Measurements from ENCODE around the gene BTG2.

DNA sequence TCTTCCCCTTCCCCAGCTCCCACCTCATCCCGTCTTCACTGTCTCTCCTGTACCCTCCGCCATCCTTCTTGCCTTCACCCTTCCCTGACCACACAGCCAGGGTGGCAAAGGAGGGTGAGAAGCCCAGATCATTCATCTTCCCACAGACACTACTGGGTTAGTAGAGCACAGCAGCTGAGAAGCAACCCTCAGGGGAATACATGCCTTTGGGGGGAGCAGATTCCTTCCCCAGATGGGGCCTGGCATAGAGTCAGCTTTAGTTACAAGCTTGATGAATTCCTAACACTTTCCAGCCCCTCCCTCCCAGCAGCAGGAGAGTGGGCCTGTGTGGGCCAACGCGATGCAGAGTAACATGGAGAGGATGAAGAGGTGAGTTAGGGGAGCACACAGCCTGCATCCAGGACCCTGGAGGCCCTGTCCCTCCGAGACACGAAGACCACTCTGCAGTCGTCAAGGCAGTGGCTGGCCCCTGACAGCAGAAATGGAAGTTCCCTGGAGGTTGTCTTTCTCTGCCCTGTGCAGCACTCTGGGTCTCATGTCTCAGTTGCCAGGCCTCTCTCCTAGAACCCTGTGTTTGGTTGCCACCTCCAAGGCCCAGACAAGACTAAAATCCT lies 8.8 kb upstream of the BTG2 start:
- TF ChIP-seq, protein P1, sequence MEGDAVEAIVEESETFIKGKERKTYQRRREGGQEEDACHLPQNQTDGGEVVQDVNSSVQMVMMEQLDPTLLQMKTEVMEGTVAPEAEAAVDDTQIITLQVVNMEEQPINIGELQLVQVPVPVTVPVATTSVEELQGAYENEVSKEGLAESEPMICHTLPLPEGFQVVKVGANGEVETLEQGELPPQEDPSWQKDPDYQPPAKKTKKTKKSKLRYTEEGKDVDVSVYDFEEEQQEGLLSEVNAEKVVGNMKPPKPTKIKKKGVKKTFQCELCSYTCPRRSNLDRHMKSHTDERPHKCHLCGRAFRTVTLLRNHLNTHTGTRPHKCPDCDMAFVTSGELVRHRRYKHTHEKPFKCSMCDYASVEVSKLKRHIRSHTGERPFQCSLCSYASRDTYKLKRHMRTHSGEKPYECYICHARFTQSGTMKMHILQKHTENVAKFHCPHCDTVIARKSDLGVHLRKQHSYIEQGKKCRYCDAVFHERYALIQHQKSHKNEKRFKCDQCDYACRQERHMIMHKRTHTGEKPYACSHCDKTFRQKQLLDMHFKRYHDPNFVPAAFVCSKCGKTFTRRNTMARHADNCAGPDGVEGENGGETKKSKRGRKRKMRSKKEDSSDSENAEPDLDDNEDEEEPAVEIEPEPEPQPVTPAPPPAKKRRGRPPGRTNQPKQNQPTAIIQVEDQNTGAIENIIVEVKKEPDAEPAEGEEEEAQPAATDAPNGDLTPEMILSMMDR (IDR thresholded peaks at IDR 0.05 in 2 of 3, conservative IDR thresholded peaks at IDR 0.05 in 1 of 3; ENCODE audit: borderline replicate concordance in 1 of 3, insufficient read depth in 1 of 3, low read depth in 2 of 3, low read length in 2 of 3), result no peak
- TF ChIP-seq POLR2AphosphoS5 (IDR thresholded peaks at IDR 0.05; ENCODE audit: low read depth, low read length) (no peak), TCF7L2 (IDR thresholded peaks at IDR 0.05; ENCODE audit: borderline replicate concordance, extremely low read depth, insufficient read depth, insufficient read length) (no peak), POLR2A (IDR thresholded peaks at IDR 0.05; ENCODE audit: borderline replicate concordance, extremely low read depth, insufficient read depth, insufficient read length) (no peak), EZH2phosphoT487 (IDR thresholded peaks at IDR 0.05; ENCODE audit: borderline replicate concordance) (no peak), EZH2 (IDR thresholded peaks at IDR 0.05) (no peak), FOSL1 (IDR thresholded peaks at IDR 0.05; ENCODE audit: low read depth) (no peak)
